HepG2 (cell line): Measurements from ENCODE around the gene PTPRN. TPM values are rescaled to one million over a fixed set of nuclear protein-coding genes. Genes with fewer than 3 reads are reported as not detected.

Experiments
- ARNT ChIP-seq: fragments of 450-650 bp; IDR thresholded peaks from 2 replicates; pipeline ENCODE4 v1.6.1; 2017
- BHLHE40 ChIP-seq: IDR thresholded peaks from 2 replicates; pipeline ENCODE4 v1.6.1; 2011; ENCODE audit warnings: low read length, improper control_type of control experiment
- GATAD2A ChIP-seq: IDR thresholded peaks from 2 replicates; pipeline ENCODE4 v1.6.1; 2016
- MYC ChIP-seq: sonication (generic); formaldehyde crosslinking; IDR thresholded peaks from 2 replicates; pipeline ENCODE4 v1.9.0; 2021; ENCODE audit warnings: missing genetic modification reagents, borderline replicate concordance
- NCOA2 ChIP-seq: sonication (generic); formaldehyde crosslinking; IDR thresholded peaks from 2 replicates; pipeline ENCODE4 v1.8.0; 2022; ENCODE audit warnings: inconsistent platforms
- SIN3B ChIP-seq: fragments of 150-350 bp; IDR thresholded peaks from 2 replicates; pipeline ENCODE4 v1.6.1; 2014; ENCODE audit warnings: low read length
- ZBTB1 ChIP-seq: sonication (generic); formaldehyde crosslinking; IDR thresholded peaks from 2 replicates; pipeline ENCODE4 v1.4.0; 2020; ENCODE audit warnings: missing genetic modification reagents, borderline replicate concordance
- ZIK1 ChIP-seq: sonication (generic); formaldehyde crosslinking; IDR thresholded peaks from 2 replicates; pipeline ENCODE4 v1.5.0; 2020; ENCODE audit warnings: mild to moderate bottlenecking, low read depth, missing genetic modification reagents, borderline replicate concordance
- ZMAT3 ChIP-seq: sonication (generic); formaldehyde crosslinking; conservative IDR thresholded peaks from 2 replicates; pipeline ENCODE4 v1.7.0; 2021; ENCODE audit warnings: missing genetic modification reagents
- ZNF205 ChIP-seq: IDR thresholded peaks from 2 replicates; pipeline ENCODE4 v1.6.1; 2018; ENCODE audit warnings: missing biosample characterization, missing genetic modification reagents
- ZNF709 ChIP-seq: sonication (generic); formaldehyde crosslinking; IDR thresholded peaks from 2 replicates; pipeline ENCODE4 v1.5.0; 2020; ENCODE audit warnings: mild to moderate bottlenecking, missing genetic modification reagents
- polyA plus RNA-seq, 8 experiments: library from polyadenylated mRNA; depleted of rRNA in 3 of 8; stranded (reverse) in 7 of 8; unstranded in 1 of 8; fragments of >200 nt; fragmentation: Illumina TruSeq in 4 of 8; extraction: Trizol in 4 of 8; gene quantifications; 2 replicates each; pipeline versions ENCODE4 v1.2.1 to v1.2.3, GENCODE V29; 2011 to 2016; ENCODE audit warnings: low read depth in 4 of 8, missing spikeins in 1 of 8, mixed read lengths in 1 of 8; ENCODE audit not compliant: insufficient read depth in 1 of 8
- total RNA-seq, 5 experiments: library from RNA; depleted of rRNA; stranded (reverse); fragments of >200 nt; fragmentation: Illumina TruSeq; extraction: Trizol; gene quantifications; 2 replicates each; pipeline ENCODE4 v1.2.3, GENCODE V29; 2016; ENCODE audit warnings: low read depth in 1 of 5
- TF ChIP-seq, protein P1 (sequence below): sonication (generic); formaldehyde crosslinking; IDR thresholded peaks from 2 replicates; pipeline ENCODE4 v1.9.0; 2021; ENCODE audit warnings: missing genetic modification reagents, mild to moderate bottlenecking, borderline replicate concordance
- TF ChIP-seq, protein P2 (sequence below): sonication (generic); formaldehyde crosslinking; IDR thresholded peaks from 2 replicates; pipeline ENCODE4 v1.5.0; 2020; ENCODE audit warnings: missing genetic modification reagents
- TF ChIP-seq, protein P3 (sequence below): sonication (generic); formaldehyde crosslinking; conservative IDR thresholded peaks from 2 replicates; pipeline ENCODE4 v1.4.0; 2020; ENCODE audit warnings: missing genetic modification reagents
- TF ChIP-seq, protein P4 (sequence below): IDR thresholded peaks from 2 replicates; pipeline ENCODE4 v1.4.0; 2020; ENCODE audit warnings: mild to moderate bottlenecking, missing genetic modification reagents
- TF ChIP-seq, protein P5 (sequence below): sonication (generic); formaldehyde crosslinking; IDR thresholded peaks from 2 replicates; pipeline ENCODE4; 2020; ENCODE audit warnings: missing genetic modification reagents, mild to moderate bottlenecking, borderline replicate concordance
- TF ChIP-seq, protein P6 (sequence below): sonication (generic); formaldehyde crosslinking; IDR thresholded peaks from 2 replicates; pipeline ENCODE4 v1.4.0; 2020; ENCODE audit warnings: missing genetic modification reagents

Gene PTPRN
- total and polyA plus RNA-seq, 2 of the 13 experiments (the other 11 are each of a cell fraction or from before 2014, with no cell fraction given) = 0.26 TPM; not detected in 1

DNA sequence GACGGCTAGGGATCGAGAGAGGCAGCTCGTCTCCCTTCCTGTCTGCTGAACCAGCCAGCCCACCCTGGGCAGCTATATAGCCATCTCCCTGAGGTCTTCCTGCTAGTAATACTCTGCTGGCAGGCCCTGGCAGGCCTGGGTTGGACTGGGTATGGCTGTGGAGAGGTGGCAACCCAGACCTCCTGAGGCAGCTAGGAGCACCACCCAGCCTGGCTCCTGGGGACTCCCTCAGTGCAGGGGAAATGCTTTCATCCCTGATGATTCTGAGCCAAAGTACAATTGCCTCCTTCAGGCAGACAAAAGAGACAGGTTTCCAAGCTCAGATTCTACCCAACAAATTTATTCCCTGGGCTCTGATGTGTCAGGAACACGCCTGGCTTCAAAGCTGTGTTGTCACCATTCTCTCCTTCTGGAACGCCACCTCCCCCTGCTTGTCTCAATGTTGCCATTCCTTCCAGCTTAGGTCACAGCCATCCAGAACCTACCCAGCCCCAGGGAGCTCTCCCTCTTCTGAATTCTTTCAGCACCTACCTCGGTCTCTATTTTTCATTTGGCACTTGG lies 34.8 kb downstream of the PTPRN start (continued):
- 0 out of 2 replicates have a peak, but pooled peaks have one; percentile 34 for TF ChIP-seq MYC (CRISPR knock-in tag)
- TF ChIP-seq, protein P1, sequence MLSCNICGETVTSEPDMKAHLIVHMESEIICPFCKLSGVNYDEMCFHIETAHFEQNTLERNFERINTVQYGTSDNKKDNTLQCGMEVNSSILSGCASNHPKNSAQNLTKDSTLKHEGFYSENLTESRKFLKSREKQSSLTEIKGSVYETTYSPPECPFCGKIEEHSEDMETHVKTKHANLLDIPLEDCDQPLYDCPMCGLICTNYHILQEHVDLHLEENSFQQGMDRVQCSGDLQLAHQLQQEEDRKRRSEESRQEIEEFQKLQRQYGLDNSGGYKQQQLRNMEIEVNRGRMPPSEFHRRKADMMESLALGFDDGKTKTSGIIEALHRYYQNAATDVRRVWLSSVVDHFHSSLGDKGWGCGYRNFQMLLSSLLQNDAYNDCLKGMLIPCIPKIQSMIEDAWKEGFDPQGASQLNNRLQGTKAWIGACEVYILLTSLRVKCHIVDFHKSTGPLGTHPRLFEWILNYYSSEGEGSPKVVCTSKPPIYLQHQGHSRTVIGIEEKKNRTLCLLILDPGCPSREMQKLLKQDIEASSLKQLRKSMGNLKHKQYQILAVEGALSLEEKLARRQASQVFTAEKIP (CRISPR knock-in tag) = no peak
- TF ChIP-seq, protein P2, sequence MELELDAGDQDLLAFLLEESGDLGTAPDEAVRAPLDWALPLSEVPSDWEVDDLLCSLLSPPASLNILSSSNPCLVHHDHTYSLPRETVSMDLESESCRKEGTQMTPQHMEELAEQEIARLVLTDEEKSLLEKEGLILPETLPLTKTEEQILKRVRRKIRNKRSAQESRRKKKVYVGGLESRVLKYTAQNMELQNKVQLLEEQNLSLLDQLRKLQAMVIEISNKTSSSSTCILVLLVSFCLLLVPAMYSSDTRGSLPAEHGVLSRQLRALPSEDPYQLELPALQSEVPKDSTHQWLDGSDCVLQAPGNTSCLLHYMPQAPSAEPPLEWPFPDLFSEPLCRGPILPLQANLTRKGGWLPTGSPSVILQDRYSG = no peak
- TF ChIP-seq, protein P3, sequence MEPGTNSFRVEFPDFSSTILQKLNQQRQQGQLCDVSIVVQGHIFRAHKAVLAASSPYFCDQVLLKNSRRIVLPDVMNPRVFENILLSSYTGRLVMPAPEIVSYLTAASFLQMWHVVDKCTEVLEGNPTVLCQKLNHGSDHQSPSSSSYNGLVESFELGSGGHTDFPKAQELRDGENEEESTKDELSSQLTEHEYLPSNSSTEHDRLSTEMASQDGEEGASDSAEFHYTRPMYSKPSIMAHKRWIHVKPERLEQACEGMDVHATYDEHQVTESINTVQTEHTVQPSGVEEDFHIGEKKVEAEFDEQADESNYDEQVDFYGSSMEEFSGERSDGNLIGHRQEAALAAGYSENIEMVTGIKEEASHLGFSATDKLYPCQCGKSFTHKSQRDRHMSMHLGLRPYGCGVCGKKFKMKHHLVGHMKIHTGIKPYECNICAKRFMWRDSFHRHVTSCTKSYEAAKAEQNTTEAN = no peak
- no peak for TF ChIP-seq ZNF709 (CRISPR knock-in tag)
- no peak for TF ChIP-seq ZIK1 (CRISPR knock-in tag)
- TF ChIP-seq, protein P4, sequence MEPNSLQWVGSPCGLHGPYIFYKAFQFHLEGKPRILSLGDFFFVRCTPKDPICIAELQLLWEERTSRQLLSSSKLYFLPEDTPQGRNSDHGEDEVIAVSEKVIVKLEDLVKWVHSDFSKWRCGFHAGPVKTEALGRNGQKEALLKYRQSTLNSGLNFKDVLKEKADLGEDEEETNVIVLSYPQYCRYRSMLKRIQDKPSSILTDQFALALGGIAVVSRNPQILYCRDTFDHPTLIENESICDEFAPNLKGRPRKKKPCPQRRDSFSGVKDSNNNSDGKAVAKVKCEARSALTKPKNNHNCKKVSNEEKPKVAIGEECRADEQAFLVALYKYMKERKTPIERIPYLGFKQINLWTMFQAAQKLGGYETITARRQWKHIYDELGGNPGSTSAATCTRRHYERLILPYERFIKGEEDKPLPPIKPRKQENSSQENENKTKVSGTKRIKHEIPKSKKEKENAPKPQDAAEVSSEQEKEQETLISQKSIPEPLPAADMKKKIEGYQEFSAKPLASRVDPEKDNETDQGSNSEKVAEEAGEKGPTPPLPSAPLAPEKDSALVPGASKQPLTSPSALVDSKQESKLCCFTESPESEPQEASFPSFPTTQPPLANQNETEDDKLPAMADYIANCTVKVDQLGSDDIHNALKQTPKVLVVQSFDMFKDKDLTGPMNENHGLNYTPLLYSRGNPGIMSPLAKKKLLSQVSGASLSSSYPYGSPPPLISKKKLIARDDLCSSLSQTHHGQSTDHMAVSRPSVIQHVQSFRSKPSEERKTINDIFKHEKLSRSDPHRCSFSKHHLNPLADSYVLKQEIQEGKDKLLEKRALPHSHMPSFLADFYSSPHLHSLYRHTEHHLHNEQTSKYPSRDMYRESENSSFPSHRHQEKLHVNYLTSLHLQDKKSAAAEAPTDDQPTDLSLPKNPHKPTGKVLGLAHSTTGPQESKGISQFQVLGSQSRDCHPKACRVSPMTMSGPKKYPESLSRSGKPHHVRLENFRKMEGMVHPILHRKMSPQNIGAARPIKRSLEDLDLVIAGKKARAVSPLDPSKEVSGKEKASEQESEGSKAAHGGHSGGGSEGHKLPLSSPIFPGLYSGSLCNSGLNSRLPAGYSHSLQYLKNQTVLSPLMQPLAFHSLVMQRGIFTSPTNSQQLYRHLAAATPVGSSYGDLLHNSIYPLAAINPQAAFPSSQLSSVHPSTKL (CRISPR knock-in tag) = 0 out of 2 replicates have a peak, but pooled peaks have one; percentile 21
- no peak for TF ChIP-seq ZMAT3
- TF ChIP-seq, protein P5, sequence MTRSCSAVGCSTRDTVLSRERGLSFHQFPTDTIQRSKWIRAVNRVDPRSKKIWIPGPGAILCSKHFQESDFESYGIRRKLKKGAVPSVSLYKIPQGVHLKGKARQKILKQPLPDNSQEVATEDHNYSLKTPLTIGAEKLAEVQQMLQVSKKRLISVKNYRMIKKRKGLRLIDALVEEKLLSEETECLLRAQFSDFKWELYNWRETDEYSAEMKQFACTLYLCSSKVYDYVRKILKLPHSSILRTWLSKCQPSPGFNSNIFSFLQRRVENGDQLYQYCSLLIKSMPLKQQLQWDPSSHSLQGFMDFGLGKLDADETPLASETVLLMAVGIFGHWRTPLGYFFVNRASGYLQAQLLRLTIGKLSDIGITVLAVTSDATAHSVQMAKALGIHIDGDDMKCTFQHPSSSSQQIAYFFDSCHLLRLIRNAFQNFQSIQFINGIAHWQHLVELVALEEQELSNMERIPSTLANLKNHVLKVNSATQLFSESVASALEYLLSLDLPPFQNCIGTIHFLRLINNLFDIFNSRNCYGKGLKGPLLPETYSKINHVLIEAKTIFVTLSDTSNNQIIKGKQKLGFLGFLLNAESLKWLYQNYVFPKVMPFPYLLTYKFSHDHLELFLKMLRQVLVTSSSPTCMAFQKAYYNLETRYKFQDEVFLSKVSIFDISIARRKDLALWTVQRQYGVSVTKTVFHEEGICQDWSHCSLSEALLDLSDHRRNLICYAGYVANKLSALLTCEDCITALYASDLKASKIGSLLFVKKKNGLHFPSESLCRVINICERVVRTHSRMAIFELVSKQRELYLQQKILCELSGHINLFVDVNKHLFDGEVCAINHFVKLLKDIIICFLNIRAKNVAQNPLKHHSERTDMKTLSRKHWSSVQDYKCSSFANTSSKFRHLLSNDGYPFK (CRISPR knock-in tag) = no peak
- no peak for TF ChIP-seq SIN3B
- TF ChIP-seq BHLHE40 = 0 out of 2 replicates have a peak, but pooled peaks have one; percentile 35
- TF ChIP-seq ARNT = no peak
- no peak for TF ChIP-seq ZNF205 (CRISPR knock-in tag)
- TF ChIP-seq, protein P6, sequence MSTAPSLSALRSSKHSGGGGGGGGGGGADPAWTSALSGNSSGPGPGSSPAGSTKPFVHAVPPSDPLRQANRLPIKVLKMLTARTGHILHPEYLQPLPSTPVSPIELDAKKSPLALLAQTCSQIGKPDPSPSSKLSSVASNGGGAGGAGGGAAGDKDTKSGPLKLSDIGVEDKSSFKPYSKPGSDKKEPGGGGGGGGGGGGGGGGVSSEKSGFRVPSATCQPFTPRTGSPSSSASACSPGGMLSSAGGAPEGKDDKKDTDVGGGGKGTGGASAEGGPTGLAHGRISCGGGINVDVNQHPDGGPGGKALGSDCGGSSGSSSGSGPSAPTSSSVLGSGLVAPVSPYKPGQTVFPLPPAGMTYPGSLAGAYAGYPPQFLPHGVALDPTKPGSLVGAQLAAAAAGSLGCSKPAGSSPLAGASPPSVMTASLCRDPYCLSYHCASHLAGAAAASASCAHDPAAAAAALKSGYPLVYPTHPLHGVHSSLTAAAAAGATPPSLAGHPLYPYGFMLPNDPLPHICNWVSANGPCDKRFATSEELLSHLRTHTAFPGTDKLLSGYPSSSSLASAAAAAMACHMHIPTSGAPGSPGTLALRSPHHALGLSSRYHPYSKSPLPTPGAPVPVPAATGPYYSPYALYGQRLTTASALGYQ (CRISPR knock-in tag) = no peak
- TF ChIP-seq GATAD2A (CRISPR knock-in tag) = no peak
- no peak for TF ChIP-seq NCOA2 (CRISPR knock-in tag)
- TF ChIP-seq ZBTB1 (CRISPR knock-in tag) = no peak
